ENCODE results near the gene NBAS. TPM values are rescaled to one million over a fixed set of nuclear protein-coding genes. Genes with fewer than 3 reads are reported as not detected.

The NBAS gene
- total and polyA plus RNA-seq, 2 of the 4 experiments (the other 2 are of a cell fraction) = 22.3 to 105 TPM

GRCh38 chr2:15271276-15271675, 289.9 kb downstream of the NBAS start:
- Histone ChIP-seq H3K4me1 (ENCODE audit: control insufficient read depth, insufficient read depth, low read length) (0 out of 2 replicates have a peak, but pooled peaks cover 3% of the 10 kb centered on the region), H3K27ac (ENCODE audit: insufficient read depth, low read length) (no peak overlapping the region), H3K4me3 (ENCODE audit: insufficient read depth, low read depth, low read length) (no peak overlapping the region), H3K79me1 (ENCODE audit: low read depth in 1 of 2, low read length in 2 of 2) (peaks cover 0 to 3% of the 10 kb centered on the region in 2 experiments; a peak in 1 of 4 replicates), H4K5ac (ENCODE audit: low read depth, low read length) (no peak overlapping the region), H3K23ac (ENCODE audit: low read depth, low read length) (no peak overlapping the region), H3K4ac (ENCODE audit: low read depth, low read length) (no peak overlapping the region), H3K9ac (ENCODE audit: low read depth, low read length) (no peak overlapping the region), H2AK9ac (replicated peaks; ENCODE audit: low read depth, low read length, poor library complexity) (no peak overlapping the region), H2AFZ (replicated peaks; ENCODE audit: low read length, poor library complexity) (no peak overlapping the region), H4K20me1 (ENCODE audit: insufficient read depth, low read length) (no peaks in the 10 kb centered on the region), H2AK5ac (ENCODE audit: low read depth, low read length) (no peak overlapping the region), H2BK5ac (ENCODE audit: low read depth, low read length, poor library complexity, severe bottlenecking) (no peak overlapping the region), H4K8ac (ENCODE audit: low read depth in 2 of 2, low read length in 2 of 2) (no peak overlapping the region), H2BK120ac (ENCODE audit: low read depth, low read length) (no peak overlapping the region), H2BK15ac (ENCODE audit: low read depth, low read length) (no peak overlapping the region), H3K27me3 (ENCODE audit: control insufficient read depth, insufficient read depth, low read length) (no peaks in the 10 kb centered on the region), H3K36me3 (ENCODE audit: control insufficient read depth, insufficient read depth, low read length) (peaks cover 6% of the 10 kb centered on the region; the same call in 1 of the 2 replicates), H2BK20ac (ENCODE audit: low read depth, low read length) (no peak overlapping the region), H3K9me3 (ENCODE audit: control insufficient read depth, insufficient read depth, low read length) (no peaks in the 10 kb centered on the region), H3K18ac (ENCODE audit: low read depth, low read length) (no peak overlapping the region), H4K91ac (ENCODE audit: insufficient read depth, low read depth, low read length) (no peak overlapping the region), H3K9me1 (ENCODE audit: insufficient read depth, low read length) (peaks cover 3% of the 10 kb centered on the region; the same call in 1 of the 2 replicates), H3K56ac (ENCODE audit: extremely low read depth, insufficient read depth, low read length) (no peak overlapping the region), H3K4me2 (ENCODE audit: low read depth, low read length) (no peak overlapping the region), H3K14ac (replicated peaks; ENCODE audit: low read depth, low read length) (no peak overlapping the region)
- no TSS peak for BruUV-seq (replicated peaks)
- no peak for TF ChIP-seq USF2 (IDR thresholded peaks at IDR 0.05; ENCODE audit: low read depth, low read length)
- no peak for TF ChIP-seq BHLHE40 (IDR thresholded peaks at IDR 0.05; ENCODE audit: low read depth, low read length)
- DNase-seq (no peak), ATAC-seq (ENCODE audit: low read depth) (no peak)
- CTCF ChIA-PET = no interaction called here
- POLR2A ChIA-PET (ENCODE audit: unreplicated experiment) = no interaction called here
- intact Hi-C loops (cut with micrococcal nuclease) = no loop called here
- in situ Hi-C loops (cut with MboI; ENCODE audit: low sequenced_read_pairs) = no loop called here
- WGBS, 2 experiments (ENCODE audit: extremely low coverage in 2 of 2, insufficient read length in 1 of 2) = no CpG with 5 or more reads among the region's 3 CpGs
- dilution Hi-C loops (cut with HindIII; ENCODE audit: low sequenced_read_pairs, unreplicated experiment) = no loop called here

Measured in IMR-90 (cell line).